ENCODE data around the gene FNBP1L. TPM values are rescaled to one million over a fixed set of nuclear protein-coding genes. Genes with fewer than 3 reads are reported as not detected.
A peak's percentile ranks its signal among the peaks of the same experiment; 100 is the strongest.

FNBP1L gene
- polyA plus RNA-seq, 1 of the 3 experiments (the other 2 are of a cell fraction) = 16.5 TPM

GRCh38 chr1:93584261-93585003 is 136.5 kb downstream of the FNBP1L start:
- 77% methylated on average over 9 of the region's 9 CpGs for WGBS (ENCODE audit: low lambda C conversion rate)
- Histone ChIP-seq H3K27ac (ENCODE audit: low read depth in 2 of 2, low read length in 1 of 2) (peak overlapping the region in 1 of 2 experiments; percentile 28; a peak in 1 of 4 replicates), H2AFZ (ENCODE audit: low read depth) (no peak overlapping the region), H3K4me2 (no peak overlapping the region), H3K4me1 (ENCODE audit: control insufficient read depth in 1 of 2, insufficient read depth in 2 of 2, low read depth in 1 of 2, low read length in 1 of 2) (peaks cover 15 to 18% of the 10 kb centered on the region in 2 experiments; a peak in 3 of 4 replicates), H4K20me1 (ENCODE audit: insufficient read depth) (peaks cover 27% of the 10 kb centered on the region), H3K36me3 (replicated peaks in 1 of 2; ENCODE audit: control insufficient read depth in 1 of 2, insufficient read depth in 2 of 2, low read length in 1 of 2) (peaks cover 53 to 65% of the 10 kb centered on the region in 2 experiments), H3K9me2 (no peaks in the 10 kb centered on the region), H3K27me3 (ENCODE audit: insufficient read depth) (no peaks in the 10 kb centered on the region), H3K4me3 (ENCODE audit: low read depth in 2 of 2, low read length in 1 of 2) (no peak overlapping the region), H3K9ac (no peak overlapping the region), H3K9me3 (no peaks in the 10 kb centered on the region), H3F3A (replicated peaks; ENCODE audit: insufficient read depth) (peaks cover 41% of the 10 kb centered on the region), H3K79me2 (ENCODE audit: insufficient read depth) (peaks cover 93% of the 10 kb centered on the region)
- no peak for DNase-seq
- TF ChIP-seq SMC3 (IDR thresholded peaks at IDR 0.05; ENCODE audit: low read depth, low read length) = no peak
- TF ChIP-seq ZBTB33 (IDR thresholded peaks at IDR 0.05; ENCODE audit: borderline replicate concordance, low read depth) = no peak
- no peak for TF ChIP-seq NRF1 (IDR thresholded peaks at IDR 0.05; ENCODE audit: low read depth, low read length)
- TF ChIP-seq RAD21 (IDR thresholded peaks at IDR 0.05; ENCODE audit: low read length) = no peak
- no peak for TF ChIP-seq MXI1 (IDR thresholded peaks at IDR 0.05; ENCODE audit: low read depth, low read length)
- no peak for TF ChIP-seq TEAD4 (IDR thresholded peaks at IDR 0.05; ENCODE audit: borderline replicate concordance, insufficient read depth)
- no peak for TF ChIP-seq EP300 (IDR thresholded peaks at IDR 0.05; ENCODE audit: borderline replicate concordance in 1 of 2, low read depth in 1 of 2, low read length in 1 of 2)
- no peak for TF ChIP-seq CHD2 (IDR thresholded peaks at IDR 0.05; ENCODE audit: low read length, partially characterized antibody)
- TF ChIP-seq SIN3A (IDR thresholded peaks at IDR 0.05; ENCODE audit: borderline replicate concordance, low read depth, low read length) = no peak
- no peak for TF ChIP-seq CTCF (IDR thresholded peaks at IDR 0.05)
- no peak for TF ChIP-seq TCF12 (IDR thresholded peaks at IDR 0.05)
- no peak for TF ChIP-seq GABPA (IDR thresholded peaks at IDR 0.05; ENCODE audit: low read depth)
- TF ChIP-seq YY1 (IDR thresholded peaks at IDR 0.05; ENCODE audit: low read depth) = no peak
- TF ChIP-seq EZH2phosphoT487 (IDR thresholded peaks at IDR 0.05; ENCODE audit: borderline replicate concordance, low read depth) = no peak
- TF ChIP-seq RCOR1 (IDR thresholded peaks at IDR 0.05; ENCODE audit: low read length) = no peak
- no peak for TF ChIP-seq USF2 (IDR thresholded peaks at IDR 0.05; ENCODE audit: borderline replicate concordance, low read depth, low read length)
- no peak for TF ChIP-seq TAF1 (IDR thresholded peaks at IDR 0.05; ENCODE audit: borderline replicate concordance, low read depth, low read length)
- TF ChIP-seq MAX (IDR thresholded peaks at IDR 0.05; ENCODE audit: low read depth) = no peak
- TF ChIP-seq NFIC (IDR thresholded peaks at IDR 0.05; ENCODE audit: borderline replicate concordance) = no peak
- CTCF ChIA-PET = interaction anchor here (0.8 to 0.9 kb wide), 2 partner anchors 136 to 230 kb away, joined by 3 read pairs; no protein-coding TSS in a partner anchor
- POLR2A ChIA-PET = no interaction called here

Measured in SK-N-SH (cell line).